GM23338 (cell line): ENCODE results near the gene SERINC5. TPM values are rescaled to one million over a fixed set of nuclear protein-coding genes. Genes with fewer than 3 reads are reported as not detected.

ENCODE experiments used
- ATAC-seq: fragments of 200-7000 bp; cut with Tn5 transposase; 3 replicates; pipeline ENCODE4 v1.9.1; 2020
- DNase-seq: peaks from one replicate; pipeline ENCODE4 v3.0.0-alpha.2; 2015; ENCODE audit warnings: low spot score
- H2AFZ ChIP-seq: fragments of 200-600 bp; sonication (generic); 2 replicates; pipeline ENCODE4 v1.8.0; 2016; ENCODE audit warnings: antibody characterized with exemption, mild to moderate bottlenecking, moderate library complexity
- H3F3A ChIP-seq: fragments of 200-600 bp; sonication (generic); replicated peaks from 2 replicates; pipeline ENCODE4 v1.8.0; 2017; ENCODE audit warnings: antibody characterized with exemption, mixed run types, low read depth
- H3K27ac ChIP-seq: fragments of 200-600 bp; sonication (generic); 2 replicates; pipeline ENCODE4 v1.6.1; 2016; ENCODE audit warnings: low read depth
- H3K27me3 ChIP-seq: fragments of 200-600 bp; sonication (generic); 2 replicates; pipeline ENCODE4 v1.8.0; 2016; ENCODE audit warnings: mild to moderate bottlenecking, mixed run types, moderate library complexity; ENCODE audit not compliant: insufficient read depth
- H3K36me3 ChIP-seq: fragments of 200-600 bp; sonication (generic); 2 replicates; pipeline ENCODE4 v1.8.0; 2016; ENCODE audit warnings: mild to moderate bottlenecking; ENCODE audit not compliant: insufficient read depth
- H3K4me1 ChIP-seq: fragments of 200-600 bp; sonication (generic); 2 replicates; pipeline ENCODE4 v1.8.0; 2016; ENCODE audit warnings: mild to moderate bottlenecking, moderate library complexity; ENCODE audit not compliant: insufficient read depth
- H3K4me2 ChIP-seq: fragments of 200-600 bp; sonication (generic); 2 replicates; pipeline ENCODE4 v1.7.1; 2017; ENCODE audit warnings: mixed run types
- H3K4me3 ChIP-seq: fragments of 200-600 bp; sonication (generic); 2 replicates; pipeline ENCODE4 v1.6.1; 2016; ENCODE audit warnings: mixed run types
- H3K79me2 ChIP-seq: fragments of 200-600 bp; sonication (generic); replicated peaks from 2 replicates; pipeline ENCODE4 v1.8.0; 2017; ENCODE audit warnings: mild to moderate bottlenecking; ENCODE audit not compliant: insufficient read depth
- H3K9me2 ChIP-seq: fragments of 200-600 bp; sonication (generic); 2 replicates; pipeline ENCODE4 v1.8.0; 2017; ENCODE audit not compliant: insufficient read depth
- H4K20me1 ChIP-seq: fragments of 200-600 bp; sonication (generic); replicated peaks from 2 replicates; pipeline ENCODE4 v1.8.0; 2017; ENCODE audit warnings: mild to moderate bottlenecking; ENCODE audit not compliant: insufficient read depth
- H3K27ac Mint-ChIP-seq: 2 replicates; pipeline ENCODE4 v1.8.0; 2020; ENCODE audit warnings: inconsistent platforms, mild to moderate bottlenecking, moderate library complexity, mixed read lengths
- H3K27me3 Mint-ChIP-seq: 3 replicates; pipeline ENCODE4 v1.8.0; 2022; ENCODE audit warnings: low read depth, mild to moderate bottlenecking, moderate library complexity, mixed read lengths, inconsistent platforms; ENCODE audit not compliant: insufficient read depth, poor library complexity
- H3K36me3 Mint-ChIP-seq: 3 replicates; pipeline ENCODE4 v1.8.0; 2021; ENCODE audit warnings: low read depth, mild to moderate bottlenecking, inconsistent platforms, moderate library complexity, mixed read lengths
- H3K4me1 Mint-ChIP-seq: 3 replicates; pipeline ENCODE4 v1.8.0; 2020; ENCODE audit warnings: mild to moderate bottlenecking, inconsistent platforms, mixed read lengths
- H3K4me3 Mint-ChIP-seq: 3 replicates; pipeline ENCODE4 v1.8.0; 2021; ENCODE audit warnings: moderate library complexity, mild to moderate bottlenecking, inconsistent platforms, mixed read lengths
- H3K9me3 Mint-ChIP-seq: 3 replicates; pipeline ENCODE4 v1.8.0; 2020; ENCODE audit warnings: moderate library complexity, mild to moderate bottlenecking, inconsistent platforms, mixed read lengths
- CREB1 ChIP-seq: fragments of 250-450 bp; sonication (Bioruptor Pico); IDR thresholded peaks from 2 replicates; pipeline ENCODE4 v1.5.0; 2020; ENCODE audit warnings: low read depth, mild to moderate bottlenecking, moderate library complexity
- CTCF ChIP-seq, 2 experiments: fragments of 200-600 bp in 1 of 2; sonication (generic) in 1 of 2; conservative IDR thresholded peaks; 2 replicates each; pipeline versions ENCODE4 v1.5.1 to v1.6.1; 2016 to 2017; ENCODE audit warnings: antibody characterized with exemption in 2 of 2, low read depth in 2 of 2, mild to moderate bottlenecking in 2 of 2, moderate library complexity in 1 of 2
- ETS1 ChIP-seq: IDR thresholded peaks from 2 replicates; pipeline ENCODE4 v1.6.1; 2016; ENCODE audit warnings: antibody characterized with exemption
- EZH2 ChIP-seq: fragments of 200-600 bp; sonication (generic); IDR thresholded peaks from one replicate; pipeline ENCODE4 v1.8.0; 2017; ENCODE audit warnings: antibody characterized with exemption, mild to moderate bottlenecking, low read depth; ENCODE audit not compliant: unreplicated experiment
- EZH2phosphoT487 ChIP-seq: fragments of 200-600 bp; sonication (generic); IDR thresholded peaks from one replicate; pipeline ENCODE4 v1.8.1; 2018; ENCODE audit warnings: antibody characterized with exemption; ENCODE audit not compliant: unreplicated experiment
- JUNB ChIP-seq: IDR thresholded peaks from one replicate; pipeline ENCODE4 v1.6.1; 2016; ENCODE audit warnings: antibody characterized with exemption; ENCODE audit not compliant: unreplicated experiment
- NANOG ChIP-seq: IDR thresholded peaks from 2 replicates; pipeline ENCODE4 v1.6.1; 2016; ENCODE audit warnings: antibody characterized with exemption, borderline replicate concordance
- POLR2AphosphoS5 ChIP-seq: IDR thresholded peaks from 2 replicates; pipeline ENCODE4 v1.6.1; 2016; ENCODE audit warnings: antibody characterized with exemption, low read depth
- REST ChIP-seq: IDR thresholded peaks from one replicate; pipeline ENCODE4 v1.6.1; 2018; ENCODE audit warnings: antibody characterized with exemption; ENCODE audit not compliant: unreplicated experiment
- STAT1 ChIP-seq: IDR thresholded peaks from one replicate; pipeline ENCODE4 v1.6.1; 2016; ENCODE audit warnings: antibody characterized with exemption; ENCODE audit not compliant: unreplicated experiment
- ZNF114 ChIP-seq: fragments of 250-450 bp; sonication (Bioruptor Pico); IDR thresholded peaks from 2 replicates; pipeline ENCODE4 v1.5.0; 2020; ENCODE audit warnings: mild to moderate bottlenecking, moderate library complexity
- ZNF331 ChIP-seq: fragments of 250-450 bp; sonication (Bioruptor Pico); IDR thresholded peaks from 2 replicates; pipeline ENCODE4 v1.5.0; 2020; ENCODE audit warnings: low read depth, mild to moderate bottlenecking, moderate library complexity
- ZNF462 ChIP-seq: fragments of 250-450 bp; sonication (Bioruptor Pico); IDR thresholded peaks from 2 replicates; pipeline ENCODE4 v1.5.0; 2020; ENCODE audit warnings: mild to moderate bottlenecking, moderate library complexity
- polyA plus RNA-seq: library from polyadenylated mRNA; unstranded; fragments of >200 nt; fragmentation: Nextera tagmentation; extraction: Ambion mirVana; gene quantifications from 2 replicates; pipeline ENCODE4 v1.2.1, GENCODE V29; 2016
- total RNA-seq: library from RNA; depleted of rRNA; stranded (reverse); fragments of >200 nt; shearing (Covaris generic); gene quantifications from 2 replicates; pipeline ENCODE4 v1.2.3, GENCODE V29; 2014

The SERINC5 gene
- total and polyA plus RNA-seq, 2 experiments from 2014 or later: 34.0 to 107 TPM

- H3K4me3 ChIP-seq: peak overlapping the region; percentile 36
- DNase-seq (peak; percentile 81), ATAC-seq (peak; percentile 83)
- peak overlapping the region; percentile 41 for H3K4me2 ChIP-seq
- peaks cover 98% of the 10 kb centered on the region for H3K79me2 ChIP-seq
- Mint-ChIP-seq H3K9me3 (peaks cover 27% of the 10 kb centered on the region), H3K27ac (peak overlapping the region; percentile 82), H3K4me3 (peak overlapping the region; percentile 51), H3K36me3 (peaks cover 35% of the 10 kb centered on the region), H3K27me3 (peaks cover 3% of the 10 kb centered on the region), H3K4me1 (peaks cover 57% of the 10 kb centered on the region)
- peaks cover 32% of the 10 kb centered on the region; the same call in 1 of the 2 replicates for H4K20me1 ChIP-seq
- H3K4me1 ChIP-seq: peaks cover 57% of the 10 kb centered on the region
- no peaks in the 10 kb centered on the region for H3K27me3 ChIP-seq
- peak overlapping the region; percentile 74 for H3K27ac ChIP-seq
- no peaks in the 10 kb centered on the region for H3K9me2 ChIP-seq
- H2AFZ ChIP-seq: no peak overlapping the region
- peaks cover 12% of the 10 kb centered on the region for H3F3A ChIP-seq
- peaks cover 8% of the 10 kb centered on the region for H3K36me3 ChIP-seq
- TF ChIP-seq REST (no peak), CREB1 (CRISPR knock-in tag) (no peak), ZNF462 (CRISPR knock-in tag) (no peak), EZH2 (no peak), JUNB (no peak), POLR2AphosphoS5 (no peak), NANOG (no peak), CTCF (conservative IDR thresholded peaks at IDR 0.05; ENCODE audit: low read depth in 2 of 2) (no peak), ZNF331 (CRISPR knock-in tag) (no peak), ZNF114 (no peak), STAT1 (no peak), EZH2phosphoT487 (no peak), ETS1 (no peak)
These were observed 8.7 kb downstream of the SERINC5 start for GRCh38 chr5:80246995-80247729.
